G401.6 (cell line): ENCODE results near the gene RPRD2.
"Not testable (repeated sequence)": the region's sequence is repeated elsewhere in the genome, so short reads cannot be mapped to it uniquely, and the experiment has no call there.

Experiments
- FAIRE-seq: peaks from 2 replicates; lab custom pipeline; 2012; peaks lifted over from hg19 to GRCh38; lab: Jason Lieb, UNC

The RPRD2 gene

DNA sequence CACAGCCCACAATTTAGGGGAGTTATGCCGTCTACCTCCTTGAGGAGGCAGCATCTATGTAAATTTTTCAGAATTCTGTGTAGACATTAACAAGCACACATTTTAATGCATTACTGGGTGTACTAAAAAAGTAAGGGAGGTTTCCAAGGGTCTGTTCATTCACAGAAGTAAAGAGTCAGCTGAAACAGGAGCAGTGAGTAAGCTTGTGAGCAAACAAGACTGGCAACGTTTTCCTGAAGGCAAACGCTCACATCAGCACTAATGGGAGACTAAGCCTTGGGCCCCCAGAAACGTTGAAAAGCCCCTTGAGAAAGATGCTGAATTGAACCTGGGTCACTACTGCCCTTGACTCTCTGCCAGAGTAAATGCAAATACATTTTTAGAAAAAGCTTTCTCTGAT is 25.7 kb downstream of the RPRD2 start:
- no peak for FAIRE-seq

DNA sequence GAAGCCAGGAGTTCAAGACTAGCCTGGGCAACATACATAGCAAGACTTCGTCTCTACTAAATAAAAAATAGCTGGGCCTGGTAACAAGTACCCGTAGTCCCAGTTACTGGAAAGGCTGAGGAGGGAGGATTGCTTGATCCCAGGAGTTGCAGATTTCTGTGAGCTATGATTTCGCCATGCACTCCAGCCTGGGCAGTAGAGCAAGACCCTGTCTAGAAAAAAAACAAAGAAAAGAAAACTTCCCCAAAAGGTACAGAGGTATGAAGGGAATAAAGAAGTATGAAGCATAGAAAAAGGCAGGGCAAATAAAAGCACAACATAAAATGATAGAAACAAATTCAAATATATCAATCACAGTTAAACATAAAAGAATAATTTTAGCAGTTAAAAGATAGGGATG is 28.7 kb downstream of the RPRD2 start:
- no peak for FAIRE-seq

- not testable (repeated sequence) for FAIRE-seq
Observed at GRCh38 chr1:150395115-150395514, 31.2 kb downstream of the RPRD2 start.

GRCh38 chr1:150397392-150398032 is 33.6 kb downstream of the RPRD2 start:
- FAIRE-seq: no peak

DNA sequence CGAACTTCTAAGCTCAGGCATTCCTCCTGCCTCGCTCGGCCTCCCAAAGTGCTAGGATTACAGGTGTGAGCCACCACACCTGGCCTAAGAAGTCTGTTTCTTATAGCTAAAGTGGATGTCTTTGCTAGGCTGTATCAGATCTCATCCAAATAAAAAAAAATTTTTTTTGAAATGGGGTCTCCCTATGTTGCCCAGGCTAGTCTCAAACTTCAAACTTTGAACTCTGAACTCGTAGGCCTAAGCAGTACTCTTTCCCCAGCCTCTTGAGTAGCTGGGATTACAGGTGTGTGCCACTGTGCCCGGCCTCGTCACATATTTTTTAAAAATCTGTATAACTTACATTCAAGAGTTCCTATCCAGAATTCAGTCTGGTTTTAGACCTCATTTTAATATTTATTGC is 40.5 kb downstream of the RPRD2 start:
- FAIRE-seq: no peak

DNA sequence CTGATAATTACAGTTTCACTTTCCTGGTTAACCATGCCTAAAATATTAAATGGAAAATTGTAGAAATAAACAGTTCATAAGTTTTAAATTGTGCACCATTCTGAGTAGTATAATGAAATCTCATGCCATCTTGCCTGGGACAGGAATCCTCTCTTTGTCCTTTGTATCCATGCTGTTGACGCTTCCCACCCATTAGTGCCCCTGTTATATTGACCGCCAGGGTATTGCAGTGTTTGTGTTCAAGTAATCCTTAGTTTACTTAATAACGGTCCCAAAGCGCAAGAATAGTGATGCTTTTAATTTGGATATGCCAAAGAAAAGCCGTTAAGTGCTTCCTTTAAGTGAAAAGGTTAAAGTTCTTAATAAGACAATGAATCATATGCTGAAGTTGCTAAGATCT is 41.7 kb downstream of the RPRD2 start:
- FAIRE-seq: no peak

GRCh38 chr1:150406483-150406882 is 42.5 kb downstream of the RPRD2 start:
- no peak for FAIRE-seq

DNA sequence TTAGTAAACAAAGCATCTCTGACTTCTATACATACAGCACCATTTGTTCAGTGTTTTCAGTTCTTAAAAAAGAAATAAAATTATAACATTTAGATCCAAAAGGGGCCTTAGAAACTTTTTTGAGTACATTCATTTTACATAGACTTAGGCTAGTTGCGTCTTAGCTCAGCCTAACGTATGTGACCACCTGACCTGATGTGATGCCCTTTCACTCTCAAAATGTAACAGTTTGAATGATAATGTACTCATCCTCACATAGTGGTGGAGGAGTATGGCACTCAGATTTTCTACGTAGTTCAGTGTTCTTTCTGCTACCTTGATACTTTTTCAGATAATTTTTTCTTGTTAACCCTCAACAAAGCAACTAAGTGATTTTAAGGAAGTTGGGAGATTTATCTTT is 43.4 kb downstream of the RPRD2 start:
- FAIRE-seq: no peak

DNA sequence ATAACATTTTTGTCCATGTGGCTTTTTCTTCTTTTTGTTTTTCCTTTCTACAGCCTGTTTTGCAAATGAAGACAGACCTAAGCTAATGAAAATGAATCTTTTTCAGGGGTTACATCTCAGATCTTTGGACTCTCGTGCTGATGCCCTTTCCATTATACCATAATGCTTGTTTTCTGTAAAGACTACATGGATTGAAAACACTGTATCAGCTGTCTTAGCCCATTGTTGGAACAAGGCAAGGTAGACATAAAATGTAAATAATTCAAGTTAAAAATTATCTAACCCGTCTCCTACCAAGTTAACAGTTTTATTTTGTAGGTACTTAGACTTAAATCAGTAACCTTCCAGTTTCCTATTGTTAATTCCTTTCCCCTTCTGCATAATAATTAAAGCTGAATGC is 44.9 kb downstream of the RPRD2 start:
- no peak for FAIRE-seq

DNA sequence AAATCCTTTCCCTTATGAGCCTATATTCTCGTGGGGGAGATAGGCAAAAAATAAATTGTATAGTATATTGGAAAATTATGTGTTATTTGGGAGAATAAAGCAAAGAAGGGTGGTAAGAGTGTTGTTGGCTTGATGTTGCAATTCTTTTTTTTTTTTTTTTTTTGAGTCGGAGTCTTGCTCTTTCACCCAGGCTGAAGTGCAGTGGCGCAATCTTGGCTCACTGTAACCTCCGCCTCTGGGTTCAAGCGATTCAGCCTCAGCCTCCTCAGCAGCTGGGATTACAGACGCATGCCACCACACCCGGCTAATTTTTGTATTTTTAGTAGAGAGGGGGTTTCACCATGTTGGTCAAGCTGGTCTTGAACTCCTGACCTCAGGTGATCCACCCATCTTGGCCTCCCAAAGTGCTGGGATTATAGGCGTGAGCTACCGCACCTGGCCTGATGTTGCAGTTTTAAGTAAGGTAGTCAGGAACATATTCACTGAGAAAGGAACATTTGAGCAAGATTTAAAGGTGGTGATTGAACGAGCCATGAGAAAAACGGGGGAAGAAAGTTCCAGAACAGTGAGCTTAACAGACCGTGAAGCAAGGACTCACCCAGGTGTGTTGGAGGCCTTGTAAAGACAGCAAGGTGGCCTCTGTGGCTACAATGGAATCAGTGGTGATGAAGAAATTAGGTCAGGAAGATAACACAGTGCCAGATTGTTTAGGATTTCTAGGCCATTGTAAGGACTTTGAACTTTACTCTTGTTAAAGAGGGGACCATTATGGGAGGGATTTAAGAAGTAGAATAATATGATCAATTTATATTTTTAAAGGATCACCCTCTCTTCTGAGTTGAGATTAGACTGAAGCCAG is 45.8 kb downstream of the RPRD2 start:
- no peak for FAIRE-seq

GRCh38 chr1:150410582-150411101 is 46.7 kb downstream of the RPRD2 start:
- FAIRE-seq: no peak

DNA sequence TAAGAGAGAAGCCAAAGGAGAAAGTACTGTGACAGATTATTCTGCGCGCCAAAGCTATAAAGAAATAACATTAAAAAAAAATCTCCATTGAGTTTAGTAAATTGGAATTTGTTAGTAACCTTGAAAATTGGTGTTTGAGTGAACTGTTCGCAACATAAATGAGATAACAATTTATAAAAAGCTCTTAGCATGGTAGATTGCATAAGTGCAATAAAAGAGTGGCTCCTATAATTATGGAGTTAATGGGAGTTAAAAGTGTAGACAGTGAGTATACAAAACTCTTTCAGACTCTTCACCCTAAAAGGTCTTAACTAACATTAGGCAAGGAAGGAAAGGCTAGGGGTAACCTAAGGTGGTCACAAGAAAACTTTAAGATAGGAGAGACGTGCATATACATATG is 50.6 kb downstream of the RPRD2 start:
- no peak for FAIRE-seq

GRCh38 chr1:150415800-150416199 is 51.9 kb downstream of the RPRD2 start:
- FAIRE-seq: no peak

DNA sequence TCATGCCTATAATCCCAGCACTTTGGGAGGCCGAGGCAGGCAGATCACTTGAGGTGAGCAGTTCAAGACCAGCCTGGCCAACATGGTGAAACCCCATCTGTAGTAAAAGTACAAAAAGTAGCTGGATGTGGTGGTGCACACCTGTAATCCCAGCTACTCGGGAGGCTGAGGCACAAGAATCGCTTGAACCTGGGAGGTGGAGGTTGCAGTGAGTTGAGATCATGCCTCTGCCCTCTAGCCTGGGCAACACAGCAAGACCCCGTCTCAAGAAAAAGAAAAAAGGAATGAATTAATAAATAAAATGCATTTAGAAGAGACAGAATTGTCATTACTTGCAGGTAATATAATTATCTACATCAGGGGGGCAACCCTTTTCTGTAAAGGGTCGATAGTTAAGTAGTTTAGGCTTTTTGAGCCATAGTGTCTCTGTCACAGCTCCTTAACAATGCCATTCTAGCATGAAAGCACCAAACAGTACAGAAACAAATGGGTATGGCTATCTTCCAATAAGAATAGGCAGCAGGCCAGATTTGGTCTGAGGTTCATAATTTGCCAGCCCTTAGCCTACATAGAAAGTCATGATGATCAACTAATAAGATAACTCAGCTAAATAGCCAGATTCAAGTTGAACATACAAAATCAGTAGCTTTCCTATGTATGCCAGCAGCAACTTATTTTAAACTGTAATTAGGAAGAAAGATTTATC is 56.8 kb downstream of the RPRD2 start:
- FAIRE-seq: no peak

DNA sequence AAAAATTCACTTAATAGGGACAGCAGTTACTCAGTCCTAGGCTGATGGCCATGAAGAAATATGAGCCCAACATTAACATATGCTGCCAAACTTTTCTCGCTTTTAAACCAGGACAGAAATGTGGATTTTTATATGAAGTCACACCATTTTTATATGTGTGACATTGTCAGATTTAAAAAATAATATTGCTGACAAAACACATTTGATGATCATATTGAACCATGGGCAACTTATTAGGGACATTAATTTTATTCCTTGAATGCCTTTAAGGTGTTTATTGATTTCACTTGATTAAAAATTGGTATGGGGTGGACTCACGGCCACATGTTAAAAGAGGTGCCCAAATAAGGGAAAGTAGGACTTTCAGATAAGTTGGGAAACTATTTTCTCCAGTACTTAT is 58.6 kb downstream of the RPRD2 start:
- no peak for FAIRE-seq

DNA sequence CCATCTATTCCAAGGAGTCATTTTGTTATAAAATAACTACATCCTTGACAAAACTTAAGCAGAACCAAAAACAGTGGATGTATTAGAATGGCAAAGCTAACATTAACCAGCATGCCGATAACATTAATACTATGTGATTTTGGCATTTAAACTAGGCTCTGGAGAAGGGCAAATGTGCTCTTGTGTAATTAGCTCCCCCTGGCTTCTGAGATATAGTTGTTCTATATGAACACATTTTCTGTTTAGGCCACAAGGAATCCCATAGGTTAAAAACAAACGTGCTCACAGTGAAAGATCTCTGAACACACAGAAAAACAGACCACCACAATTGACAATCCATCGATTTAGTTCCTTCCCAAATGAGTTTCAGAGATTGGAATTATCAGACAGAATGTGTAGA is 65.9 kb downstream of the RPRD2 start:
- FAIRE-seq: peak; percentile 79

GRCh38 chr1:150441121-150441520 is 77.2 kb downstream of the RPRD2 start:
- no peak for FAIRE-seq

DNA sequence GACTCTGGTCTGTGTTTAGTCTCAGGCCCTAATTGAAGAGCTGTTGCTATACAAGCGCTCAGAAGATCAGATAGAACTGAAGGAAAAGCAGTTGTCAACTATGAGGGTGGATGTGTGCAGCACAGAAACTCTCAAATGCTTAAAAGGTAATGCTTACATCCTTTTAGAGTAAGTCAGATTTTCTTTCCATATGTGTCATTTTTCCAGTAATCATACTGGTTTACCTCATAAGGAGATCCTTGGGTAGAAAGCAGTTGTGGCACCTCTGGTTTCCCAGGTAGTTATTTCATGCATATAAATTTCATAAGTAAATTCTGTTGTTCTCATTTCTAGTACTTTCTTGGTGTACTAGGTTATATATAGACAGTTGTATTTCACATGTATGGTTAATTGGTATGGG is 80.3 kb downstream of the RPRD2 start:
- no peak for FAIRE-seq

GRCh38 chr1:150456146-150456647 is 92.2 kb downstream of the RPRD2 start:
- FAIRE-seq: no peak

GRCh38 chr1:150464422-150464826 is 100.5 kb downstream of the RPRD2 start:
- FAIRE-seq: peak; percentile 49

- FAIRE-seq: no peak
Observed at GRCh38 chr1:150466964-150467363, 103.0 kb downstream of the RPRD2 start.

GRCh38 chr1:150469291-150469690 is 105.3 kb downstream of the RPRD2 start:
- FAIRE-seq: no peak
